NCI-H2171 treated with DMSO at 0.1 percent for 48 hours (cell line): ENCODE measurements around the gene DNAJB1.
"Not testable (repeated sequence)": the region's sequence is repeated elsewhere in the genome, so short reads cannot be mapped to it uniquely, and the experiment has no call there.

Experiments used
- DNase-seq: peaks from one replicate; lab custom pipeline; 2025; lab: John Stamatoyannopoulos, UW

Gene DNAJB1

DNA sequence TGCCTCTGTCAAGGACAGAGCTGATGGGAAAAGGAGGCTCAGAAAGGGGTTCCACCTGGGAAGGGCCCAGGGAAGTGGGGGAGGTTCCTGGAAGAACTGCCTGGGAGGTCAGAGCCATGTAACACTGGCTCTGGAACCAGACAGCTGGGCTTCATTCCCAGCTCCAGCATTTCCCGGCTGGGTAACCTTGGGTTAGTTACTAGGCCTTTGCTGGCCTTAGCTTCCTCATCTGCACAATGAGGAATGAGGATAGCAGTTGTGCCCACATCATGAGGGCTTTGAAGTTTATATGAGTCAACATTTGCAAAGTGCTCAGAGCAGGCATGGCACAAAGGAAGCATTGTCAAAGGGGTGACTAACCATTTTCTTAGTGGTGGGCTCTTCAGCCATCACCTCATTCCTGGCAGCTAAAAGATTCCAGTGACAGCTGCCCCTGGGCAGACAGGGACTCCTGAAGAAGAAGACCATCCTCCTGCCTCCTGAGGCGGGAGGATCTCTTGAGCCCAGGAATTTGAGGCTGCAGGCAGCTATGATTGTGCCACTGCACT lies 1.7 kb upstream of the DNAJB1 start:
- no peak for DNase-seq

GRCh38 chr19:14519245-14519859 lies 1.2 kb upstream of the DNAJB1 start:
- DNase-seq, result no peak

GRCh38 chr19:14517446-14517839 lies 754 bp downstream of the DNAJB1 start:
- no peak for DNase-seq

DNA sequence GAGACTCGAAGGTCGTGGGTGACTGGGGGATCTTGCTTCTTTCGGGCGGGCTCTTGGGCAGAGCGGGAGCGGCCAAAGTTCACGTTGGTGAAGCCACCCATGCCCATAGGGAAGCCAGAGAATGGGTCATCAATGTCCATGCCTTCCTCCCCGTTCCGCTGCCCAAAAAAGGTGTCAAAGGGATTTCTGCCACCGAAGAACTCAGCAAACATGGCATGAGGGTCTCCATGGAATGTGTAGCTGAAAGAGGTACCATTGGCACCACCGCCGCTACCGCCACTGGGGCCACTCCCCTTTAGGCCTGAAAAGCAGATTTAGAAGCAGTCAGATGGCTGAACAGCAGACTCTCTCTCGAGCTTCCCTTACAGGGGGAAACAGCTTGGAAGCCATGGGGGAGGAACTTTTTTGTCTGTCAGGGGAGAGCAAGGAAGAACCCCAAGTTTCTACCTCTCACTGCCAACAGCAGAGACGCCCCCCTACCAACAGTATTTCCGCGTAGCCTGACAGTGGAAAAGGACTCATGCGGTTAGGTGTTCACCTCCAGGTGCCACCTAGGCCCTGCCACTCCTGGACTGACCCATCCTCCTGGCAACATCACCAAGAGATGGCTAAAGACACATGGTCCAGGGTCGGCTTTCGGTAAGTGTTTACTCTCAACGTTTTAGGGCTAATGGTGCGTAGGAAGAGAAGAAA lies 1.3 kb downstream of the DNAJB1 start:
- no peak for DNase-seq

DNA sequence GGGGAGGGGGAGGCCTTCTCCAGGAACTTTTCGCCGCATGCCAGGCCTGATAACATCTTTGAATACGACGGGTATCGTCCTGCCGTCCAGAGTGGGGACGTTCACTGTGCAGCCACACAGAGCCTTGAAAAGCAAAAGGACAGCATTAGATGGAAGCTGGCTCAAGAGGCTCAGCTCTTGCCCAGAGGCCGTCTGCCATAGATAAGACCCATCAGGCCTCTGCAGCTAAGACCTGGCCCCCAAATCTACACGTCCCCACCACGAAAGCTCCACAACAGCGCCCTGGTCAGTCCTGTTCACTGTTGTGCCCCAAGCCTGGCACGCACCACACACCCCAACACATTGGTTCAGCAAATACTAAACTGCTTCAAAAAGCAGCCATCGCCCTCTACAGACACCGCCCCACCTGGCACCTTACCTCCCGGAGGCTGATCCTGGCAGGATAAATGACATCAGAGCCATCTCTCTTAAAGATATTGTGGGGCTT lies 2.1 kb downstream of the DNAJB1 start:
- DNase-seq, result no peak

DNA sequence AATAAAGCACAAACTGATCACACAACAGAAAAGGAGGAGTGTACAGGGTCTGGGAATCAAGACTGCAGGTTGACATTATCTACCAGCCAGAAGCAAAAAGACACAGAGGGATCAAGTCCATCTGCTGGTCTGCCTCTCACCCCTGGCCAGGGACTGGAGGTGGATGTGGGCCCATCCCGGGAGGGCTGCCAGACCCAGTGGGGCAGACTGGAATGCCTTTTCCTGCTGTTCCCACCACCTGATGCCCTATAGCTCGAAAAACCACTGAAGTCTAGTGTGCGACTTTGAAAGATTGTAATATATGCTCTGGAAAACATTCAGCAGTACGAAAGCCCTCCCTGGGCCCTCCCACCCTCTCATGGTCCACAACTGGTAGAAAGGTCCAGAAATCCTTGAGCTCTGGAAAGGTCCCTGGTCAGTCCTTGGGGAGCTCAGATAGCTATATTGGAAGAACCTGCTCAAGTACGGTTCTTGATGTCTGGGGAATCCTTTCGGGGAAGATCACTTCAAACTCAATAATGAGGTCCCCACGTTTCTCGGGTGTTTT lies 2.6 kb downstream of the DNAJB1 start:
- no peak for DNase-seq

DNA sequence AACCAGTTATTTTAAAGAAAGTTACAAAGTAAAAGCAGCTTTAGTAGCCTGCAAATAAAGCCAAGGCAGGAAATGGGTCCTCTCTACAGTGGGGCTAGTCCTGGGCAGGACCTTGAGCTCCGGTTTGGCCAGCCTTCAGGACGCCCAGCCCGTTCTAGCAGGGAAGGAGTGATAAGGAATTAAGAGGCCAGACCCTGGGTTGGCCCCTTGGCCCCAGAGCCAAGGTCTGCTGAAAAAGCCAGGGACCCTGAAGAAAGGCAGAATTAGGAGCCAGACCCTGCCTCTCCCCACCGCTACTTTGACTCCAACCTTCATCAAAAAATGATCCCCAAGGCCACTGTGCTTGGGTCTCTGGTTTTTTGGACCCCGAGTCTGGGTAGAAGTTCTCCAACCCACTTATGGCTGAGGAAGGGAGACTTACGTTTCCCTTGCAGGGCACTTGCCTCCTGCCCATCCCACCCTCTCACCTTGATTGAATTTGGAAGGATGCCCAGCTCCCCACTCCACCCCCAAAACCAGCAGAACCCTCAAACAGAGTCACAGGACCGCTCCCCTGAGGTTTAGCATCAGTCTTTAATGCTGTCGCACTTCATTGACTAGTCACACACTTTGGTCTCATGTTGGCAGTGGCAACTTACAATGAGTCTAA lies 3.9 kb downstream of the DNAJB1 start:
- DNase-seq, result no peak

DNA sequence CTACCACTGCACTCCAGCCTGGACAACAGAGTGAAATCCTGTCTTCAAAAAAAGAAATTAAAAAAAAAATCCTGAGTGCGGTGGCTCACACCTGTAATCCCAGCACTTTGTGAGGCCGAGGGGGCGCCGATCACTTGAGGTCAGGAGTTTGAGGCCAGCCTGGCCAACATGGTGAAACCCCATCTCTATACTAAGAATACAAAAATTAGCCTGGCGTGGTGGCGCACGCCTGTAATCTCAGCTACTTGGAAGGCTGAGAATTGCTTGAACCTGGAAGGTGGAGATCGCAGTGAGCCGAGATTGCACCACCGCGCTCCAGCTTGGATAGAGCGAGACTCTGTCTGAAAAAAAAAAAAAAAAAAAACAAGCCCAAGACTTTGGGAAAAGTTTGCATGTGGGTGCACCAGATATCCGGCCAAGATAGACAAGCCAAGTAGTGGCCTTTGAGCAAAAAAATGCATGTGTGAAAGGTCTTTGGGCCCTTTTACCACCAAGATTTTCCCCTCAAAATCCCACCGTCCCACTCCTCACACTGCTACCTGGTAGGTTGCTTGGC lies 5.7 kb downstream of the DNAJB1 start:
- DNase-seq, result no peak

DNA sequence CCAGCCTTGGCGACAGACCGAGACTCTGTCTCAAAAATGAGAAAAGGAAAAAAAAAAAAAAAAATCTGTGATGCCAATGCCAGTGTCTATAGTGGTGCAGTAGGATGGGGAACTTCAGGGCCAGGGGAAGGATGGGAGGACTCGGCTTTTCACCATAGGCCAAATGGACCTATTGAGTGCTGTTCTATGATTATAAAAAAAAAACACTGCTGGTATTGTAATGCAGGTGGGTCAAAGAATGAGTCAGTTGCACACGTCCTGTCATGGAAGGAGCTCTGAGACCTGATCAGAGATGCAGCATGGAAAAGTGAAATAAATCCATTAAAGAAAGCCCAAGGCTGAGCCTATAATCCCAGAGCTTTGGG lies 7.0 kb downstream of the DNAJB1 start:
- no peak for DNase-seq

DNA sequence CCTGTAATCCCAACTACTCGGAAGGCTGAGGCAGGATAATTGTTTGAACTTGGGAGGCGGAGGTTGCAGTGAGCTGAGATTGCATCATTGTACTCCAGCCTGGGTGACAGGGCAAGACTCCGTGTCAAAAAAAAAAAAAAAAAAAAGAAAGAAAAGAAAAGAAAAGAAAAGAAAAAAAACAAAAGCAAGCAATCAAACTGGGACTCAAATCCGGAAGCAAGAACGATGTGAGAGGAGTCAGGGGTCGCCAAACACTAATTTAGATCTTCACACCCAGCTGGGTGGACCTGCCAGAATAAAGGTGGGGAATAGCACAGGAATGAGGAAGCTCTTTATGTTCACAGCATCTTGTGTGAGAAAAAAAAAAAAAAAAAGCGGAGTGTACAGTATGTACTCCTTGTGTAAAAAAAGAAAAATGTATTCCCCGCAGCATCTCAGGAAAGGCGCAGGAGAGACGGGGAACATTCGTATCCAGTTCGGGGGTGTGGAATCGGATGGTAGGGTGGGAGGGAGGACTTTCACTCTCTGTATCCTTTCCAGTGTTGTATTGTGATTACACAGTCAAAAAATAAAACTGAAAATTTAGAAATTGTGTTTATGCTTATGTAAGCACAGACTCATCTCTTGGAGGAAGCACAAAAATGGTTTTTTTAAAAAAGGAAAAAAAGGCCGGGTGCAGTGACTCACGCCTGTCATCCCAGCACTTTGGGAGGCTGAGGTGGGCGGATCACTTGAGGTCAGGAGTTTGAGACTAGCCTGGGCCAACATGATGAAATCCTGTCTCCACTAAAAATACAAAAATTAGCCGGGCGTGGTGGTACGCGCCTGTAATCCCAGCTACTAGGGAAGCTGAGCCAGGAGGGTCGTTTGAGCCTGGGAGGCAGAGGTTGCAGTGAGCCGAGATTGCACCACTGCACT lies 7.6 kb downstream of the DNAJB1 start:
- DNase-seq, result peak; percentile 61

DNA sequence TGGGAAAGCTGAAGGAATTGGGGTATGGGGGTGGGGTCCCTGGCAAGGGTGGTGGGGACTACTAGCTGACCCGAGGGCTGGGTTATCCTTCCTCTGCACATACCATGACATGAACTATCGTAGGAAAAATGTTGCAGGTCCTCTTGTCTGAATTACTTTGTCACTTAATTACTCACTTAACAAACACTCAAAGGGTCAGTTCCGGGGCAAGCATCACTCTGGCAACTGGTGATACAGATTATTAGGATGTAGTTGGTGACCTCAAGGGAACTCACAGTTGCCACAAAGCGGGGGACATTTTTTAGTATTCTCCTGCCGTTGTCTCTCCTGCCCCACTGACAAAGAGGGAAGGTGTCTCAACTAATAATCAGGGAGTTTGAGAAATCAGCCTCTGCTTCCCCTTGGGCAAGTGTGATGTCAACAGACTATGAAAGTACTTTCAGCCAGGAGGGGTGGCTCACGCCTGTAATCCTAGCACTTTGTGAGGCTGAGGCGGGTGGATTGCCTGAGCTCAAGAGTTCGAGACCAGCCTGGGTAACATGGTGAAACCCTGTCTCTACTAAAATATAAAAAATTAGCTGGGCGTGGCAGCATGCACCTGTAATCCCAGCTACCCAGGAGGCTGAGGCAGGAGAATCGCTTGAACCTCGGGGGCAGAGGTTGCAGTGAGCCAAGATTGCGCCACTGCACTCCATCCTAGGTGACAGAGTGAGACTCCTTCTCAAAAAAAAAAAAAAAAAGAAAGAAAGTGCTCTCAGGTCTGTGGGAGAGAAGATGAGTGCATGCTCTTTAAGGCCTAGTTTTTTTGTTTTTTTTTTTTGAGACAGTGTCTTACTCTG lies 10.3 kb downstream of the DNAJB1 start:
- DNase-seq, result no peak

- peak; percentile 10 for DNase-seq
Measured at GRCh38 chr19:14505488-14506239, 12.5 kb downstream of the DNAJB1 start.

DNA sequence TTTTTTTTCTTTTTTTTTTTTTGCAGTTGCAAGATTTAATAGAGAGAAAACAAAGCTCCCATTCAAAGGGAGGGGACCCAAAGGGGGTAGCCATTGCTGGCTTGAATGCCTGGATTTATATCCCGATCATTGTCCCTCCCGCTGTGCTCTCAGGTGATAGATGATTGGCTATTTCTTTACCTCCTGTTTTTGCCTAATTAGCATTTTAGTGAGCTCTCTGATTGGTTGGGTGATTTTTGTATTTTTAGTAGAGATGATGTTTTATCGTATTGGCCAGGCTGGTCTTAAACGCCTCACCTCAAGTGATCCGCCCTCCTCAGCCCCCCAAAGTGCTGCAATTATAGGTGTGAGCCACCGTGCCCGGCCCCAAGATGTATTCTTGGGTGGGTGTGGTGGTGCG lies 13.6 kb downstream of the DNAJB1 start:
- DNase-seq, result not testable (repeated sequence)

DNA sequence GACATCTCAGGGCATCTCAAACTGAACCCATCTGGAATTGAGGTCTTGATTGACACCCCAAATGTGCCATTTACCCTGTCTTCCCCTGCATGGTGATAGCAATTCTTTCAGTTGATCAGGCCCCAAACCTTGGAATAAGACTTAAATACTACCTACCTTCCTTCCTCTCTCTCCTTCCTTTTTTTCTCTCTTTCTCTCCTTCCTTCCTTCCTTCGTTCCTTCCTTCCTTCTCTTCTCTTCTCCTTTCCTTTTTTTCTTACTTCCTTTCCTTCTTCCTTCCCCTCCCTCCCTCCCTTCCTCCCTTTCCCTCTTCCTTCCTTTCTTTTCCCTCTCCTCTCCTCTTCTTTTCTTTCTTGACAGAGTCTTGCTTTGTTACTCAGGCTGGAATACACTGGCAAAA lies 14.9 kb downstream of the DNAJB1 start:
- no peak for DNase-seq

DNA sequence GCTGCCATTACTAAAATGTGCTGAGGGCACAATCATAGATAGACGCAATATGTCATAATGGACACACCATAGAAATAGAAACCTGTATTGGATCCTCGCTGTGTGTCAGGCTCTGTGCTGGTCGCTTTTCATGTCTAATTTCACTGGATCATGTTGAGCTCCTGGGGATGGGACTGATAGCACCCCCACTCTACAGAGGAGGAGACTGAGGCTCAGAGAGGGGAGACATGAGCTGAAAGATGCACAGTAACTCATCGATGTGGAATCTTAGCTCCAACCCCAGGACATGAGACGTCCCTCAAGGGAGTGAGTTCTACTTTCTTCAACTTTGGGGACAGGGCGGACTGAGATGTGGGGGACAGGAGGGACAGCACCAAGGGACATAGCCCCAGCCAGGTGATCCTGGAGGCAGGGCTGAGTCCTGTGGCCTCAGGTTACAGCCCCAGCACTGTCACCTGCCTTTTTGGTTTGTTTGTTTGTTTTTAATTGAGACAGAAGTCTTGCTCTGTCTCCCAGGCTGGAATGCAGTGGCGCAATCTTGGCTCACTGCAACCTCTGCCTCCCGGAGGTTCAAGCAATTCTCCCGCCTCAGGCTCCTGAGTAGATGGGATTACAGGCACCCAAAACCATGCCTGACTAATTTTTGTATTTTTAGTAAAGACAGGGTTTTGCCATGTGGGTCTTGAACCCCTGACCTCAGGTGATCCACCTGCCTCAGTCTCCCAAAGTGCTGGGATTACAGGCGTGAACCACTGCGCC lies 15.7 kb downstream of the DNAJB1 start:
- DNase-seq, result no peak

GRCh38 chr19:14497228-14497921 lies 20.8 kb downstream of the DNAJB1 start:
- DNase-seq, result no peak

GRCh38 chr19:14496834-14497227 lies 21.4 kb downstream of the DNAJB1 start:
- no peak for DNase-seq
